CD14-positive monocyte (primary cell): ENCODE measurements around the gene TMEM175. TPM values are rescaled to one million over a fixed set of nuclear protein-coding genes. Genes with fewer than 3 reads are reported as not detected.

ENCODE experiments used
- DNase-seq, 3 donors: peaks; one replicate each; pipeline ENCODE4 v3.0.0-alpha.2; 2011 to 2022
- H2AFZ ChIP-seq: 2 replicates; pipeline ENCODE4 v1.6.0; 2012; ENCODE audit warnings: mild to moderate bottlenecking, low read depth, low read length, inconsistent platforms; ENCODE audit not compliant: insufficient read depth, poor library complexity, severe bottlenecking
- H3K27ac ChIP-seq, 2 donors: 1 replicate in 1 of 2; 2 replicates in 1 of 2; pipeline ENCODE4 v1.5.1; 2012 to 2013; ENCODE audit warnings: low read length in 2 of 2, control low read depth in 1 of 2, inconsistent platforms in 1 of 2, low read depth in 1 of 2, mild to moderate bottlenecking in 1 of 2
- H3K27me3 ChIP-seq, 2 donors: one replicate each; pipeline versions ENCODE4 v1.6.0 to v1.6.1; 2011 to 2013; ENCODE audit warnings: low read length in 2 of 2; ENCODE audit not compliant: control insufficient read depth in 2 of 2, insufficient read depth in 2 of 2
- H3K36me3 ChIP-seq, 2 donors: replicated peaks in 1 of 2; 1 replicate in 1 of 2; 2 replicates in 1 of 2; pipeline versions ENCODE4 v1.5.1 to v1.6.1; 2012 to 2013; ENCODE audit warnings: low read length in 2 of 2, control low read depth in 1 of 2, inconsistent platforms in 1 of 2, mild to moderate bottlenecking in 1 of 2; ENCODE audit not compliant: insufficient read depth in 2 of 2, control insufficient read depth in 1 of 2
- H3K4me1 ChIP-seq, 2 donors: 1 replicate in 1 of 2; 2 replicates in 1 of 2; pipeline versions ENCODE4 v1.5.1 to v1.6.1; 2012 to 2013; ENCODE audit warnings: low read length in 2 of 2, control low read depth in 1 of 2, inconsistent platforms in 1 of 2, mild to moderate bottlenecking in 1 of 2, moderate library complexity in 1 of 2; ENCODE audit not compliant: insufficient read depth in 2 of 2, control insufficient read depth in 1 of 2
- H3K4me2 ChIP-seq: replicated peaks from 2 replicates; pipeline ENCODE3; 2012; ENCODE audit warnings: low read length, moderate library complexity, mild to moderate bottlenecking; ENCODE audit not compliant: poor library complexity, severe bottlenecking; ENCODE audit errors: extremely low read depth
- H3K4me3 ChIP-seq, 3 experiments: fragments of 200-600 bp in 1 of 3; sonication (generic) in 1 of 3; replicated peaks in 1 of 3; 1 replicate in 2 of 3; 2 replicates in 1 of 3; pipeline ENCODE4 v1.5.1; 2011 to 2013; ENCODE audit warnings: low read length in 3 of 3, mild to moderate bottlenecking in 3 of 3, control low read depth in 2 of 3, low read depth in 2 of 3, inconsistent platforms in 1 of 3, moderate library complexity in 1 of 3
- H3K79me2 ChIP-seq: 2 replicates; pipeline ENCODE4 v1.6.0; 2012; ENCODE audit warnings: mild to moderate bottlenecking, control low read depth, inconsistent platforms, low read length, moderate library complexity; ENCODE audit not compliant: insufficient read depth
- H3K9ac ChIP-seq: 2 replicates; pipeline ENCODE4 v1.6.0; 2017; ENCODE audit warnings: low read length, mild to moderate bottlenecking; ENCODE audit not compliant: insufficient read depth, poor library complexity, severe bottlenecking
- H3K9me3 ChIP-seq, 2 donors: replicated peaks in 1 of 2; 1 replicate in 1 of 2; 2 replicates in 1 of 2; pipeline versions ENCODE4 v1.5.1 to v1.6.1; 2012 to 2013; ENCODE audit warnings: low read length in 2 of 2, control low read depth in 1 of 2; ENCODE audit not compliant: control insufficient read depth in 1 of 2, insufficient read depth in 1 of 2
- H4K20me1 ChIP-seq: 2 replicates; pipeline ENCODE4 v1.6.0; 2012; ENCODE audit warnings: mild to moderate bottlenecking, low read length, control low read depth, moderate library complexity; ENCODE audit not compliant: insufficient read depth
- H3K27ac Mint-ChIP-seq, 7 donors: one replicate each; pipeline ENCODE4 v1.8.0; 2020; ENCODE audit warnings: mild to moderate bottlenecking in 7 of 7, mixed read lengths in 7 of 7, moderate library complexity in 6 of 7, inconsistent platforms in 2 of 7
- H3K27me3 Mint-ChIP-seq, 3 donors: one replicate each; pipeline ENCODE4 v1.8.0; 2021 to 2022; ENCODE audit warnings: low read depth in 3 of 3, mild to moderate bottlenecking in 3 of 3, mixed read lengths in 3 of 3, moderate library complexity in 3 of 3, inconsistent platforms in 1 of 3
- H3K36me3 Mint-ChIP-seq, 2 donors: one replicate each; pipeline ENCODE4 v1.8.0; 2020; ENCODE audit warnings: mixed read lengths in 2 of 2, inconsistent platforms in 1 of 2, mild to moderate bottlenecking in 1 of 2
- H3K4me1 Mint-ChIP-seq: one replicate; pipeline ENCODE4 v1.8.0; 2020; ENCODE audit warnings: mild to moderate bottlenecking, mixed read lengths
- H3K4me3 Mint-ChIP-seq, 2 donors: one replicate each; pipeline ENCODE4 v1.8.0; 2020; ENCODE audit warnings: mild to moderate bottlenecking in 2 of 2, mixed read lengths in 2 of 2, moderate library complexity in 1 of 2
- H3K9me3 Mint-ChIP-seq, 7 donors: one replicate each; pipeline ENCODE4 v1.8.0; 2020 to 2022; ENCODE audit warnings: mixed read lengths in 7 of 7, mild to moderate bottlenecking in 6 of 7, moderate library complexity in 6 of 7, inconsistent platforms in 2 of 7
- WGBS: methylation state at CpG from one replicate; pipeline ENCODE4 v1.1.5; 2013; ENCODE audit warnings: missing lambda C conversion rate; ENCODE audit not compliant: insufficient coverage; 5-methylcytosine and 5-hydroxymethylcytosine counted together
- intact Hi-C, 2 donors: fragments of 100-400 bp; cut with micrococcal nuclease; formaldehyde crosslinking; loops; one replicate each; pipeline versions ENCODE4 v1.15.0 to v1.15.1; 2023
- polyA plus RNA-seq, 3 donors: library from polyadenylated mRNA; depleted of rRNA in 1 of 3; unstranded in 2 of 3; stranded (reverse) in 1 of 3; fragments of 300-500 nt in 2 of 3; fragments of >200 nt in 1 of 3; fragmentation: Illumina TruSeq in 2 of 3; gene quantifications; 1 replicate in 2 of 3; 2 replicates in 1 of 3; pipeline ENCODE4 v1.2.3, GENCODE V29; 2012 to 2021
- TF ChIP-seq, protein P1 (sequence below): fragments of 200-600 bp; IDR thresholded peaks from one replicate; pipeline ENCODE4 v1.8.0; 2022; ENCODE audit warnings: antibody characterized with exemption, mild to moderate bottlenecking

The TMEM175 gene
- polyA plus RNA-seq, 3 donors = 18.9 to 216 (median 20.7) TPM

DNA sequence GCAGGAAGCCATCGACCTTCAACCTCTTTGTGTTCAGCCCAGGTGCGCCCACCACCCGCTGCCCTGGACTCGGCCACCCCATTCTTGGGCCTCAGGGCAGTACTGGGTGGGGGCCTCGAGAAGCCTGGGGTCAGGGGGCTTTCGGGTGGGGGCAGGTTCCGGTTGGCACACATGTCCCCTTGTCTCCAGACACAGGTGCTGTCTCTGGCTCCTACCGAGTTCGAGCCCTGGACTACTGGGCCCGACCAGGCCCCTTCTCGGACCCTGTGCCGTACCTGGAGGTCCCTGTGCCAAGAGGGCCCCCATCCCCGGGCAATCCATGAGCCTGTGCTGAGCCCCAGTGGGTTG lies 71.8 kb downstream of the TMEM175 start:
- Mint-ChIP-seq H3K9me3 (peaks cover 6 to 33% (median 15%) of the 10 kb centered on the region in 7 donors), H3K4me3 (peak overlapping the region in 1 of 2 donors; percentile 51), H3K27me3 (peaks cover 67 to 90% (median 71%) of the 10 kb centered on the region in 3 donors), H3K36me3 (peaks cover 0 to 2% of the 10 kb centered on the region in 2 donors), H3K4me1 (peaks cover 9% of the 10 kb centered on the region), H3K27ac (no peak overlapping the region)
- 98% methylated on average over 13 of the region's 13 CpGs for WGBS
- DNase-seq = no peak
- intact Hi-C loops = loop anchor here (10.0 kb wide), 1 partner anchor 581 kb away; no protein-coding TSS in a partner anchor
- Histone ChIP-seq H2AFZ (no peak overlapping the region), H3K4me3 (no peak overlapping the region), H3K9me3 (peaks cover 0 to 9% of the 10 kb centered on the region in 2 donors), H3K27me3 (peaks cover 14 to 83% of the 10 kb centered on the region in 2 donors), H3K27ac (no peak overlapping the region), H3K36me3 (no peaks in the 10 kb centered on the region), H4K20me1 (peaks cover 11% of the 10 kb centered on the region), H3K9ac (no peak overlapping the region), H3K4me1 (peaks cover 11 to 19% of the 10 kb centered on the region in 2 donors), H3K4me2 (no peak overlapping the region), H3K79me2 (no peaks in the 10 kb centered on the region)
- TF ChIP-seq, protein P1, sequence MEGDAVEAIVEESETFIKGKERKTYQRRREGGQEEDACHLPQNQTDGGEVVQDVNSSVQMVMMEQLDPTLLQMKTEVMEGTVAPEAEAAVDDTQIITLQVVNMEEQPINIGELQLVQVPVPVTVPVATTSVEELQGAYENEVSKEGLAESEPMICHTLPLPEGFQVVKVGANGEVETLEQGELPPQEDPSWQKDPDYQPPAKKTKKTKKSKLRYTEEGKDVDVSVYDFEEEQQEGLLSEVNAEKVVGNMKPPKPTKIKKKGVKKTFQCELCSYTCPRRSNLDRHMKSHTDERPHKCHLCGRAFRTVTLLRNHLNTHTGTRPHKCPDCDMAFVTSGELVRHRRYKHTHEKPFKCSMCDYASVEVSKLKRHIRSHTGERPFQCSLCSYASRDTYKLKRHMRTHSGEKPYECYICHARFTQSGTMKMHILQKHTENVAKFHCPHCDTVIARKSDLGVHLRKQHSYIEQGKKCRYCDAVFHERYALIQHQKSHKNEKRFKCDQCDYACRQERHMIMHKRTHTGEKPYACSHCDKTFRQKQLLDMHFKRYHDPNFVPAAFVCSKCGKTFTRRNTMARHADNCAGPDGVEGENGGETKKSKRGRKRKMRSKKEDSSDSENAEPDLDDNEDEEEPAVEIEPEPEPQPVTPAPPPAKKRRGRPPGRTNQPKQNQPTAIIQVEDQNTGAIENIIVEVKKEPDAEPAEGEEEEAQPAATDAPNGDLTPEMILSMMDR = no peak

- Mint-ChIP-seq H3K36me3 (peaks cover 0 to 2% of the 10 kb centered on the region in 2 donors), H3K4me3 (peak overlapping the region in 1 of 2 donors; percentile 62), H3K27ac (peak overlapping the region in 1 of 7 donors; percentile 71), H3K9me3 (peaks cover 6 to 33% (median 15%) of the 10 kb centered on the region in 7 donors), H3K4me1 (peaks cover 11% of the 10 kb centered on the region), H3K27me3 (peaks cover 63 to 88% (median 66%) of the 10 kb centered on the region in 3 donors)
- whole genome bisulfite sequencing = 89% methylated on average over 21 of the region's 25 CpGs
- no peak overlapping the region for H3K4me3 ChIP-seq
- TF ChIP-seq, protein P1 = no peak
- intact Hi-C loops = loop anchor here (5.0 to 10.0 kb wide), 3 partner anchors 33 to 580 kb away; partner anchors contain the start of genes DGKQ (in 1 of the 2) and UVSSA (in 1 of the 2)
- H2AFZ ChIP-seq = no peak overlapping the region
- no peak overlapping the region for H3K4me2 ChIP-seq
- peaks cover 14 to 79% of the 10 kb centered on the region in 2 donors for H3K27me3 ChIP-seq
- no peak overlapping the region for H3K9ac ChIP-seq
- peaks cover 0 to 9% of the 10 kb centered on the region in 2 donors for H3K9me3 ChIP-seq
- peaks cover 13 to 23% of the 10 kb centered on the region in 2 donors for H3K4me1 ChIP-seq
- H3K36me3 ChIP-seq = no peaks in the 10 kb centered on the region
- peaks cover 11% of the 10 kb centered on the region for H4K20me1 ChIP-seq
- no peak overlapping the region for H3K27ac ChIP-seq
- DNase-seq = no peak
- H3K79me2 ChIP-seq = no peaks in the 10 kb centered on the region
These were observed 72.6 kb downstream of the TMEM175 start for GRCh38 chr4:1004557-1005485.
